ENCODE data around the gene PPARG.
"Not testable (repeated sequence)": the region's sequence is repeated elsewhere in the genome, so short reads cannot be mapped to it uniquely, and the experiment has no call there.

The PPARG gene

GRCh38 chr3:12471241-12471640, 182.4 kb downstream of the PPARG start:
- H3K36me3 ChIP-seq (ENCODE audit: control insufficient read depth in 1 of 2, insufficient read depth in 2 of 2, low read length in 2 of 2): no peaks in the 10 kb centered on the region
- H3K4me3 ChIP-seq (ENCODE audit: low read depth in 1 of 2, low read length in 2 of 2): no peak overlapping the region
- no peaks in the 10 kb centered on the region for H3K27me3 ChIP-seq (ENCODE audit: low read depth, low read length)
- H3K4me1 ChIP-seq (ENCODE audit: control insufficient read depth in 1 of 2, insufficient read depth in 2 of 2, low read length in 2 of 2): no peaks in the 10 kb centered on the region
- no peak overlapping the region for H3K27ac ChIP-seq (ENCODE audit: low read length)
- no peaks in the 10 kb centered on the region for H3K9me3 ChIP-seq (ENCODE audit: control insufficient read depth in 1 of 2, low read length in 2 of 2)

- Histone ChIP-seq H3K4me1 (ENCODE audit: control insufficient read depth in 1 of 2, insufficient read depth in 2 of 2, low read length in 2 of 2) (no peaks in the 10 kb centered on the region), H3K9me3 (ENCODE audit: control insufficient read depth in 1 of 2, low read length in 2 of 2) (no peaks in the 10 kb centered on the region), H3K36me3 (ENCODE audit: control insufficient read depth in 1 of 2, insufficient read depth in 2 of 2, low read length in 2 of 2) (no peaks in the 10 kb centered on the region), H3K27me3 (ENCODE audit: low read depth, low read length) (no peaks in the 10 kb centered on the region), H3K27ac (ENCODE audit: low read length) (no peak overlapping the region), H3K4me3 (ENCODE audit: low read depth in 1 of 2, low read length in 2 of 2) (no peak overlapping the region)
Observed at GRCh38 chr3:12472000-12472610, 183.2 kb downstream of the PPARG start.

DNA sequence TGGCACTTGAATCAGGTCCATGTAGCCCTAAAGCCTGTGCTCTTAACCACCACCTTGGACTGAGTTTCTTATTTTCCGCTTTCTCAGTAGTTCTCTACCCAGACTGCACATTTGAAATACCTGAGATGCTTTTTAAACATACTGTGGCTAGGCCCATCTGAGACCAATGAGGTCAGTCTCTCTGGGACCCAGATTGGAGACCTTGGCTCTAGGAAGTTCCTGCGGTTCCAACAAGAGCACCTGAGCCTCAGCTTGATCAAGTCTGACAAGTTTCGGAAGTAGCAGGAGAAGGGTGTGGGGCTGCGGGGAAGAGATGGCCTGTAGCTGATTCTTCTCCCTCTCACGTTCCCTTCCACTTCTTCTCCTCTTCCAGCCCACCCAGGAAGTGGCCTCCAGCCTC, 183.9 kb downstream of the PPARG start:
- no peak overlapping the region for H3K27ac ChIP-seq (ENCODE audit: low read length)
- no peaks in the 10 kb centered on the region for H3K9me3 ChIP-seq (ENCODE audit: control insufficient read depth in 1 of 2, low read length in 2 of 2)
- H3K4me3 ChIP-seq (ENCODE audit: low read depth in 1 of 2, low read length in 2 of 2): no peak overlapping the region
- H3K36me3 ChIP-seq (ENCODE audit: control insufficient read depth in 1 of 2, insufficient read depth in 2 of 2, low read length in 2 of 2): no peaks in the 10 kb centered on the region
- H3K4me1 ChIP-seq (ENCODE audit: control insufficient read depth in 1 of 2, insufficient read depth in 2 of 2, low read length in 2 of 2): no peaks in the 10 kb centered on the region
- no peaks in the 10 kb centered on the region for H3K27me3 ChIP-seq (ENCODE audit: low read depth, low read length)

DNA sequence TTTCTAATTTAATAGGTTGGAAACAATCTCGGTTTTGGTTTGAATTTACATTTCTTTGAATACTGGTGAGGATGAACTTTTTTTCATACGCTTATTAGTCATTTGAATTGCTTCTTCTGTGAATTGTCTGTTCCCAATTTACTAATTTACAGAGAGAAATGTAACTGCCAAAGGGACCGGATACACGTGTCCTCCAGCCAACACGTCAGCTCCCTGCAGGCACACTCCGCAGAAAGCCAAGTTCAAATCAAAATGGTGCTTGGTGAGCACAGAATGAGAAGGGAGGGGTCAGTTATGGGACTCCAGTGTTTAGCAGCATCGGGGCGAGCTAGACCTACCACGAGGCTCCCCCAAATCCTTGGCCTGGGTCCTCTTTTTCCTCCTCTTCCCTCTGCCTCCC, 184.6 kb downstream of the PPARG start:
- Histone ChIP-seq H3K4me1 (ENCODE audit: control insufficient read depth in 1 of 2, insufficient read depth in 2 of 2, low read length in 2 of 2) (no peaks in the 10 kb centered on the region), H3K4me3 (ENCODE audit: low read depth in 1 of 2, low read length in 2 of 2) (no peak overlapping the region), H3K27ac (ENCODE audit: low read length) (no peak overlapping the region), H3K27me3 (ENCODE audit: low read depth, low read length) (no peaks in the 10 kb centered on the region), H3K36me3 (ENCODE audit: control insufficient read depth in 1 of 2, insufficient read depth in 2 of 2, low read length in 2 of 2) (no peaks in the 10 kb centered on the region), H3K9me3 (ENCODE audit: control insufficient read depth in 1 of 2, low read length in 2 of 2) (no peaks in the 10 kb centered on the region)

- no peak overlapping the region for H3K4me3 ChIP-seq (ENCODE audit: low read depth in 1 of 2, low read length in 2 of 2)
- no peaks in the 10 kb centered on the region for H3K27me3 ChIP-seq (ENCODE audit: low read depth, low read length)
- H3K4me1 ChIP-seq (ENCODE audit: control insufficient read depth in 1 of 2, insufficient read depth in 2 of 2, low read length in 2 of 2): peaks cover 3 to 7% of the 10 kb centered on the region in 2 donors
- H3K9me3 ChIP-seq (ENCODE audit: control insufficient read depth in 1 of 2, low read length in 2 of 2): no peaks in the 10 kb centered on the region
- peak overlapping the region; percentile 25 for H3K27ac ChIP-seq (ENCODE audit: low read length)
- H3K36me3 ChIP-seq (ENCODE audit: control insufficient read depth in 1 of 2, insufficient read depth in 2 of 2, low read length in 2 of 2): no peaks in the 10 kb centered on the region
Observed at GRCh38 chr3:12476238-12476897, 187.5 kb downstream of the PPARG start.

DNA sequence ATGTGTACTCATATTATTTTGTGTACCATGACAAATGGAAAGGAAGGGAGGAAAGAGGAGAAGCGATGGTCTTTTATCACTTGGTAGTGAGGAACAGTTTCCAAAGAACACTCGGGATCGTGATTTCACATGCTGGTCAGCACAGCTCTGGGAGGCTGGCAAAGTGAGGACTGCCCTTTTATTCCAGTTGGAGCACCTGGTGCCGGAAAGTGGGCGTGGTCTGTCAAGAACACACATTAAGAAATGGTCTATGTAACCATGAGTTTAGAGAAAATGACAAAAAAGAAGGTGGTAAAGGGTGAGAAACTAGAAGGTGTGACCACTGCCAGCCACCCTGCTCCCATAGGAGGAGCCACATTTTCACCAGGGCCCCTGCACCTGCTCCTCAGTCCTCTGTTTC, 188.4 kb downstream of the PPARG start:
- Histone ChIP-seq H3K27me3 (ENCODE audit: low read depth, low read length) (no peaks in the 10 kb centered on the region), H3K4me3 (ENCODE audit: low read depth in 1 of 2, low read length in 2 of 2) (no peak overlapping the region), H3K36me3 (ENCODE audit: control insufficient read depth in 1 of 2, insufficient read depth in 2 of 2, low read length in 2 of 2) (no peaks in the 10 kb centered on the region), H3K9me3 (ENCODE audit: control insufficient read depth in 1 of 2, low read length in 2 of 2) (no peaks in the 10 kb centered on the region), H3K27ac (ENCODE audit: low read length) (no peak overlapping the region), H3K4me1 (ENCODE audit: control insufficient read depth in 1 of 2, insufficient read depth in 2 of 2, low read length in 2 of 2) (peaks cover 3 to 7% of the 10 kb centered on the region in 2 donors)

- H3K36me3 ChIP-seq (ENCODE audit: control insufficient read depth in 1 of 2, insufficient read depth in 2 of 2, low read length in 2 of 2): no peaks in the 10 kb centered on the region
- no peak overlapping the region for H3K27ac ChIP-seq (ENCODE audit: low read length)
- peaks cover 6 to 7% of the 10 kb centered on the region in 2 donors for H3K4me1 ChIP-seq (ENCODE audit: control insufficient read depth in 1 of 2, insufficient read depth in 2 of 2, low read length in 2 of 2)
- no peak overlapping the region for H3K4me3 ChIP-seq (ENCODE audit: low read depth in 1 of 2, low read length in 2 of 2)
- no peaks in the 10 kb centered on the region for H3K27me3 ChIP-seq (ENCODE audit: low read depth, low read length)
- H3K9me3 ChIP-seq (ENCODE audit: control insufficient read depth in 1 of 2, low read length in 2 of 2): no peaks in the 10 kb centered on the region
Observed at GRCh38 chr3:12478326-12478725, 189.5 kb downstream of the PPARG start.

GRCh38 chr3:12479198-12479597, 190.3 kb downstream of the PPARG start:
- Histone ChIP-seq H3K4me1 (ENCODE audit: control insufficient read depth in 1 of 2, insufficient read depth in 2 of 2, low read length in 2 of 2) (peaks cover 12 to 14% of the 10 kb centered on the region in 2 donors), H3K4me3 (ENCODE audit: low read depth in 1 of 2, low read length in 2 of 2) (peak overlapping the region in 1 of 2 donors; percentile 0)
- H3K27me3 ChIP-seq (ENCODE audit: low read depth, low read length); H3K27ac ChIP-seq (ENCODE audit: low read length); H3K36me3 ChIP-seq (ENCODE audit: control insufficient read depth in 1 of 2, insufficient read depth in 2 of 2, low read length in 2 of 2); H3K9me3 ChIP-seq (ENCODE audit: control insufficient read depth in 1 of 2, low read length in 2 of 2): not testable (repeated sequence)

- Histone ChIP-seq H3K27me3 (ENCODE audit: low read depth, low read length) (no peaks in the 10 kb centered on the region), H3K9me3 (ENCODE audit: control insufficient read depth in 1 of 2, low read length in 2 of 2) (no peaks in the 10 kb centered on the region), H3K36me3 (ENCODE audit: control insufficient read depth in 1 of 2, insufficient read depth in 2 of 2, low read length in 2 of 2) (no peaks in the 10 kb centered on the region), H3K27ac (ENCODE audit: low read length) (no peak overlapping the region), H3K4me3 (ENCODE audit: low read depth in 1 of 2, low read length in 2 of 2) (peak overlapping the region in 1 of 2 donors; percentile 0), H3K4me1 (ENCODE audit: control insufficient read depth in 1 of 2, insufficient read depth in 2 of 2, low read length in 2 of 2) (peaks cover 14 to 15% of the 10 kb centered on the region in 2 donors)
Observed at GRCh38 chr3:12479919-12480427, 191.1 kb downstream of the PPARG start.

DNA sequence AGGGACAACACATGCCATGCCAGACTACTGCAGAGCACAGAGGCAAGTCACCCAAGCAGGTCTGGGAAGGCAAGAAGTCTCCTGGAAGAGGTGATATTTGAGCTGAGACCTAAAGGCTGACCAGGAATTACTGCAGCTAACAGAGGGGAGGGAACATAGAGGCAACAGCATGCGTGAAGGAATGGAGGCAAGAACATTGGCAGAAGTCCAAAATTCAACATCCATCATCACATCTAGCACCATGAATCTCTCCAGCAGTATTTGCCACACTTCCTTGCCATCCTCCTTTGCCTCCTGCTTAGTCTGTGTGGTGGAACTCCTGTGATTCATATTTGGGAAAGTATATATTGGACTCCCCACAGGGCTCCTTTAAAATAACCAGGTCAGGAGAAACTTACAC, 194.5 kb downstream of the PPARG start:
- Histone ChIP-seq H3K9me3 (ENCODE audit: control insufficient read depth in 1 of 2, low read length in 2 of 2) (no peaks in the 10 kb centered on the region), H3K27ac (ENCODE audit: low read length) (peak overlapping the region; percentile 62), H3K4me3 (ENCODE audit: low read depth in 1 of 2, low read length in 2 of 2) (peak overlapping the region; percentile 77 to 93), H3K36me3 (ENCODE audit: control insufficient read depth in 1 of 2, insufficient read depth in 2 of 2, low read length in 2 of 2) (no peaks in the 10 kb centered on the region), H3K27me3 (ENCODE audit: low read depth, low read length) (no peaks in the 10 kb centered on the region), H3K4me1 (ENCODE audit: control insufficient read depth in 1 of 2, insufficient read depth in 2 of 2, low read length in 2 of 2) (peaks cover 14 to 20% of the 10 kb centered on the region in 2 donors)

DNA sequence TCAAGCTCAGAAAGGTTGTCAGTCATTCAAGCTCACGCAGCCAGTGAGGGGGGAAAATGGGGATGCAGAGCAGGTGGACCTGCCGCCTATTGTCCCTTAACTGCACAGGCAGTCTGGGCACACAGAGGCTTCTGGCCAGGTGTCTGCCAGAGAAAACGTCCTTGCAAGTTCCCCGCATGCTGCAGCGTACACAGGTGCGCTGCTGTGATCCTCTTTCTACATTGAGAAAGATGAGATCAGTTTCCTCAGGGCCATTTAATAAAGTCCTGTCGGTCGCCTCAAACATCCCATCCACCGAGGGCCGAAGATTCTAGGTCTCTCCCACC, 195.0 kb downstream of the PPARG start:
- H3K36me3 ChIP-seq (ENCODE audit: control insufficient read depth in 1 of 2, insufficient read depth in 2 of 2, low read length in 2 of 2): no peaks in the 10 kb centered on the region
- peaks cover 14 to 20% of the 10 kb centered on the region in 2 donors for H3K4me1 ChIP-seq (ENCODE audit: control insufficient read depth in 1 of 2, insufficient read depth in 2 of 2, low read length in 2 of 2)
- H3K27ac ChIP-seq (ENCODE audit: low read length): peak overlapping the region; percentile 62
- H3K4me3 ChIP-seq (ENCODE audit: low read depth in 1 of 2, low read length in 2 of 2): peak overlapping the region; percentile 77 to 93
- no peaks in the 10 kb centered on the region for H3K27me3 ChIP-seq (ENCODE audit: low read depth, low read length)
- no peaks in the 10 kb centered on the region for H3K9me3 ChIP-seq (ENCODE audit: control insufficient read depth in 1 of 2, low read length in 2 of 2)
